H1 (cell line): ENCODE data around the gene TMEM18. TPM values are rescaled to one million over a fixed set of nuclear protein-coding genes. Genes with fewer than 3 reads are reported as not detected.

ENCODE experiments used
- CTCF ChIA-PET: fragments of 300-600 bp; sonication (Branson Sonifier 250); formaldehyde crosslinking; loops from one replicate; lab custom pipeline; 2021; ENCODE audit not compliant: partially characterized antibody; lab: Charles Lee
- POLR2A ChIA-PET: fragments of 300-600 bp; sonication (Branson Sonifier 250); formaldehyde crosslinking; loops from one replicate; lab custom pipeline; 2021; ENCODE audit warnings: inconsistent platforms; ENCODE audit not compliant: partially characterized antibody; lab: Charles Lee
- DNase-seq, 2 experiments: peaks; one replicate each; pipeline versions ENCODE4 v3.0.0 to v3.0.0-alpha.2; 2010 to 2022; ENCODE audit warnings: low spot score in 2 of 2, low read depth in 1 of 2, mixed read lengths in 1 of 2
- FAIRE-seq: peaks from 2 replicates; lab custom pipeline; 2011; peaks lifted over from hg19 to GRCh38; lab: Jason Lieb, UNC
- H2AFZ ChIP-seq: 2 replicates; pipeline ENCODE4 v1.8.1; 2012; ENCODE audit warnings: low read length, inconsistent platforms
- H2AK5ac ChIP-seq: 2 replicates; pipeline ENCODE4 v1.6.1; 2013; ENCODE audit warnings: low read depth, low read length
- H2BK120ac ChIP-seq: replicated peaks from 2 replicates; pipeline ENCODE3; 2013; ENCODE audit warnings: low read depth, low read length, inconsistent platforms
- H2BK12ac ChIP-seq: 2 replicates; pipeline ENCODE4 v1.6.1; 2013; ENCODE audit warnings: low read depth, low read length
- H2BK15ac ChIP-seq: 2 replicates; pipeline ENCODE4 v1.6.1; 2013; ENCODE audit warnings: low read length
- H2BK20ac ChIP-seq: 2 replicates; pipeline ENCODE4 v1.6.1; 2013; ENCODE audit warnings: low read length
- H2BK5ac ChIP-seq: 2 replicates; pipeline ENCODE4 v1.6.1; 2013; ENCODE audit warnings: low read depth, low read length
- H3K14ac ChIP-seq: 2 replicates; pipeline ENCODE4 v1.6.1; 2013; ENCODE audit warnings: inconsistent platforms; ENCODE audit not compliant: insufficient read length
- H3K18ac ChIP-seq: 2 replicates; pipeline ENCODE4 v1.6.1; 2013; ENCODE audit warnings: low read length; ENCODE audit errors: extremely low read depth
- H3K23ac ChIP-seq: 2 replicates; pipeline ENCODE4 v1.6.1; 2013; ENCODE audit warnings: inconsistent platforms; ENCODE audit not compliant: insufficient read length
- H3K23me2 ChIP-seq: 2 replicates; pipeline ENCODE4 v1.6.1; 2013; ENCODE audit warnings: low read depth, low read length
- H3K27ac ChIP-seq: 2 replicates; pipeline ENCODE4 v1.6.1; 2011; ENCODE audit warnings: low read depth, low read length, inconsistent platforms
- H3K27me3 ChIP-seq, 4 experiments: replicated peaks in 1 of 4; 1 replicate in 1 of 4; 2 replicates in 3 of 4; pipeline versions ENCODE4 v1.6.1 to v1.8.1; 2011 to 2013; ENCODE audit warnings: low read length in 3 of 4, mild to moderate bottlenecking in 3 of 4, inconsistent platforms in 2 of 4, mixed read lengths in 2 of 4, moderate library complexity in 1 of 4; ENCODE audit not compliant: control insufficient read depth in 3 of 4, insufficient read depth in 3 of 4; ENCODE audit errors: extremely low read depth in 1 of 4
- H3K36me3 ChIP-seq, 4 experiments: 2 replicates each; pipeline versions ENCODE4 v1.6.1 to v1.8.1; 2011 to 2013; ENCODE audit warnings: mild to moderate bottlenecking in 4 of 4, low read length in 3 of 4, moderate library complexity in 2 of 4, control low read depth in 1 of 4, inconsistent platforms in 1 of 4; ENCODE audit not compliant: insufficient read depth in 4 of 4, control insufficient read depth in 2 of 4
- H3K4ac ChIP-seq: replicated peaks from 2 replicates; pipeline ENCODE3; 2013; ENCODE audit warnings: low read length, low read depth, mixed read lengths, inconsistent platforms; ENCODE audit not compliant: insufficient read length
- H3K4me1 ChIP-seq, 4 experiments: replicated peaks in 1 of 4; 1 replicate in 1 of 4; 2 replicates in 3 of 4; pipeline versions ENCODE4 v1.6.1 to v1.8.1; 2011 to 2013; ENCODE audit warnings: low read length in 3 of 4, inconsistent platforms in 2 of 4, mixed read lengths in 1 of 4; ENCODE audit not compliant: insufficient read depth in 4 of 4, control insufficient read depth in 3 of 4
- H3K4me2 ChIP-seq, 2 experiments: 2 replicates each; pipeline versions ENCODE4 v1.6.1 to v1.8.1; 2011 to 2013; ENCODE audit warnings: low read depth in 2 of 2, low read length in 2 of 2, control low read depth in 1 of 2, inconsistent platforms in 1 of 2, mild to moderate bottlenecking in 1 of 2; ENCODE audit not compliant: insufficient read depth in 1 of 2
- H3K4me3 ChIP-seq, 4 experiments: fragments of 200-600, 300-600 bp in 1 of 4; sonication (generic), shearing (Covaris generic), sonication (Bioruptor Twin) in 1 of 4; 2 replicates each; pipeline versions ENCODE4 v1.5.1 to v1.8.1; 2011 to 2016; ENCODE audit warnings: low read length in 4 of 4, low read depth in 3 of 4, control low read depth in 2 of 4, inconsistent platforms in 2 of 4, mild to moderate bottlenecking in 2 of 4, mixed read lengths in 1 of 4, moderate library complexity in 1 of 4; ENCODE audit not compliant: insufficient read depth in 2 of 4; ENCODE audit errors: extremely low read depth in 1 of 4
- H3K56ac ChIP-seq: replicated peaks from 2 replicates; pipeline ENCODE3; 2013; ENCODE audit warnings: low read depth, mild to moderate bottlenecking, mixed read lengths, low read length, inconsistent platforms; ENCODE audit not compliant: insufficient read length
- H3K79me1 ChIP-seq: 2 replicates; pipeline ENCODE4 v1.6.1; 2013; ENCODE audit warnings: low read depth, low read length, control low read depth
- H3K79me2 ChIP-seq, 2 experiments: 2 replicates each; pipeline versions ENCODE4 v1.6.1 to v1.8.1; 2012 to 2013; ENCODE audit warnings: low read length in 2 of 2, mild to moderate bottlenecking in 2 of 2, inconsistent platforms in 1 of 2; ENCODE audit not compliant: insufficient read depth in 2 of 2, control insufficient read depth in 1 of 2
- H3K9ac ChIP-seq, 4 experiments: replicated peaks in 1 of 4; 1 replicate in 1 of 4; 2 replicates in 3 of 4; pipeline versions ENCODE4 v1.6.1 to v1.8.1; 2011 to 2013; ENCODE audit warnings: low read depth in 3 of 4, low read length in 3 of 4, control low read depth in 2 of 4, mild to moderate bottlenecking in 2 of 4, moderate library complexity in 2 of 4, inconsistent platforms in 1 of 4; ENCODE audit errors: extremely low read depth in 1 of 4
- H3K9me3 ChIP-seq, 2 experiments: 2 replicates each; pipeline versions ENCODE4 v1.6.1 to v1.8.1; 2012 to 2013; ENCODE audit warnings: mild to moderate bottlenecking in 2 of 2, moderate library complexity in 2 of 2, control low read depth in 1 of 2, inconsistent platforms in 1 of 2, low read depth in 1 of 2, low read length in 1 of 2, mixed read lengths in 1 of 2; ENCODE audit not compliant: insufficient read depth in 2 of 2
- H4K20me1 ChIP-seq, 2 experiments: replicated peaks in 1 of 2; 2 replicates each; pipeline versions ENCODE3 to v1.8.1; 2011 to 2013; ENCODE audit warnings: inconsistent platforms in 2 of 2, low read length in 2 of 2, mild to moderate bottlenecking in 1 of 2; ENCODE audit not compliant: insufficient read depth in 2 of 2, control insufficient read depth in 1 of 2
- H4K5ac ChIP-seq: 2 replicates; pipeline ENCODE4 v1.6.1; 2013; ENCODE audit warnings: low read length, low read depth, mixed read lengths, inconsistent platforms; ENCODE audit not compliant: insufficient read length
- H4K8ac ChIP-seq: 2 replicates; pipeline ENCODE4 v1.8.0; 2013; ENCODE audit warnings: mild to moderate bottlenecking, moderate library complexity, low read length, inconsistent platforms; ENCODE audit not compliant: insufficient read depth; ENCODE audit errors: extremely low read depth
- H4K91ac ChIP-seq: replicated peaks from 2 replicates; pipeline ENCODE3; 2013; ENCODE audit warnings: low read length, mixed read lengths, inconsistent platforms; ENCODE audit not compliant: insufficient read length
- BACH1 ChIP-seq: IDR thresholded peaks from 2 replicates; pipeline ENCODE4 v1.6.1; 2012; ENCODE audit warnings: low read length, improper control_type of control experiment
- CBX5 ChIP-seq: fragments of 300-800, 300-1000 bp; sonication (generic); IDR thresholded peaks from 2 replicates; pipeline ENCODE4 v1.7.1; 2016; ENCODE audit warnings: antibody characterized with exemption, low read length, low read depth
- CHD1 ChIP-seq: IDR thresholded peaks from 2 replicates; pipeline ENCODE4 v1.6.1; 2012; ENCODE audit warnings: low read depth, low read length, improper control_type of control experiment
- CREB1 ChIP-seq: IDR thresholded peaks from 2 replicates; pipeline ENCODE4 v1.6.1; 2012; ENCODE audit warnings: inconsistent platforms
- CTCF ChIP-seq, 3 experiments: IDR thresholded peaks; 1 replicate in 2 of 3; 2 replicates in 1 of 3; pipeline versions ENCODE4 v1.5.1 to v1.6.1; 2011; ENCODE audit warnings: low read length in 3 of 3, mild to moderate bottlenecking in 3 of 3, inconsistent platforms in 2 of 3, low read depth in 1 of 3, moderate library complexity in 1 of 3; ENCODE audit not compliant: insufficient read depth in 1 of 3; ENCODE audit errors: control extremely low read depth in 1 of 3
- EGR1 ChIP-seq: IDR thresholded peaks from 2 replicates; pipeline ENCODE4 v1.6.1; 2011; ENCODE audit warnings: low read depth, low read length, borderline replicate concordance
- EZH2 ChIP-seq: fragments of 200-600 bp; sonication (generic); IDR thresholded peaks from 2 replicates; pipeline ENCODE4 v1.7.1; 2012; ENCODE audit warnings: low read depth, mild to moderate bottlenecking, moderate library complexity, low read length, inconsistent platforms; ENCODE audit not compliant: severe bottlenecking
- NANOG ChIP-seq: IDR thresholded peaks from 2 replicates; pipeline ENCODE4 v1.6.1; 2011; ENCODE audit warnings: low read length, low read depth, mild to moderate bottlenecking, inconsistent platforms; ENCODE audit not compliant: insufficient read depth, poor library complexity, severe bottlenecking
- RBBP5 ChIP-seq: IDR thresholded peaks from 2 replicates; pipeline ENCODE4 v1.7.1; 2012; ENCODE audit warnings: low read depth, mild to moderate bottlenecking, inconsistent platforms, low read length, moderate library complexity, borderline replicate concordance
- TBP ChIP-seq: IDR thresholded peaks from 2 replicates; pipeline ENCODE4 v1.6.1; 2011; ENCODE audit warnings: low read depth, low read length, improper control_type of control experiment
- TCF12 ChIP-seq: IDR thresholded peaks from 2 replicates; pipeline ENCODE4 v1.6.1; 2011; ENCODE audit warnings: low read depth, mild to moderate bottlenecking, low read length
- YY1 ChIP-seq: IDR thresholded peaks from 2 replicates; pipeline ENCODE4 v1.6.1; 2011; ENCODE audit warnings: low read depth, mild to moderate bottlenecking, low read length
- ZNF274 ChIP-seq: IDR thresholded peaks from 2 replicates; pipeline ENCODE4 v1.7.0; 2012; ENCODE audit warnings: low read length, borderline replicate concordance; ENCODE audit errors: extremely low read depth
- WGBS, 2 experiments: shearing (Covaris generic) in 1 of 2; methylation state at CpG; one replicate each; pipeline versions ENCODE4 v1.1.6 to v1.1.7; 2013 to 2015; ENCODE audit warnings: low lambda C conversion rate in 2 of 2, mixed read lengths in 2 of 2, inconsistent platforms in 1 of 2, low coverage in 1 of 2, missing lambda C conversion rate in 1 of 2; ENCODE audit not compliant: insufficient replicate concordance in 2 of 2, insufficient coverage in 1 of 2, insufficient read length in 1 of 2; ENCODE audit errors: extremely low coverage in 1 of 2, missing lambda C conversion rate in 1 of 2; 5-methylcytosine and 5-hydroxymethylcytosine counted together
- polyA plus RNA-seq, 7 experiments: library from polyadenylated mRNA; depleted of rRNA in 3 of 7; stranded (reverse) in 5 of 7; unstranded in 2 of 7; fragments of >200 nt in 5 of 7; fragments of 200-250 nt in 2 of 7; gene quantifications; 1 replicate in 5 of 7; 2 replicates in 1 of 7; 4 replicates in 1 of 7; pipeline versions ENCODE4 v1.2.1 to v1.2.3, GENCODE V29; 2011 to 2013; ENCODE audit warnings: missing spikeins in 2 of 7, mixed read lengths in 2 of 7
- total RNA-seq: library from RNA; stranded (reverse); fragmentation: NEBNext Ultra II Directional; extraction: Animal tissue kit (Norgen Biotek cat#: 25700); gene quantifications from 2 replicates; pipeline ENCODE4 v1.2.1, GENCODE V29; 2021

The TMEM18 gene
- total and polyA plus RNA-seq, 2 of the 8 experiments (the other 6 are each of a cell fraction or from before 2014, with no cell fraction given): 22.4 to 27.1 TPM

GRCh38 chr2:633371-633770 lies 43.8 kb downstream of the TMEM18 start:
- Histone ChIP-seq H3K4ac (no peak overlapping the region), H3K4me1 (no peaks in the 10 kb centered on the region), H3K18ac (no peak overlapping the region), H3K9ac (no peak overlapping the region), H3K23ac (no peak overlapping the region), H2BK5ac (no peak overlapping the region), H2BK20ac (no peak overlapping the region), H4K20me1 (no peaks in the 10 kb centered on the region), H3K4me3 (no peak overlapping the region), H3K27me3 (peaks cover 8 to 13% (median 12%) of the 10 kb centered on the region in 4 experiments), H2BK120ac (no peak overlapping the region), H4K8ac (no peak overlapping the region), H3K27ac (no peak overlapping the region), H3K9me3 (peaks cover 0 to 11% of the 10 kb centered on the region in 2 experiments; a peak in 3 of 4 replicates), H2BK12ac (no peak overlapping the region), H3K23me2 (no peaks in the 10 kb centered on the region), H3K36me3 (peaks cover 0 to 8% (median 0%) of the 10 kb centered on the region in 4 experiments; a peak in 1 of 8 replicates), H4K91ac (no peak overlapping the region), H2AK5ac (no peak overlapping the region), H4K5ac (no peak overlapping the region), H3K4me2 (no peak overlapping the region), H3K56ac (no peak overlapping the region), H3K79me1 (no peaks in the 10 kb centered on the region), H2BK15ac (no peak overlapping the region), H3K14ac (no peak overlapping the region), H2AFZ (no peak overlapping the region), H3K79me2 (no peaks in the 10 kb centered on the region)
- POLR2A ChIA-PET: no interaction called here
- CTCF ChIA-PET: interaction anchor here (1.0 kb wide), 3 partner anchors 51 to 580 kb away, joined by 3 to 4 read pairs (median 3); no protein-coding TSS in a partner anchor
- FAIRE-seq: no peak
- WGBS, 2 experiments: 85% methylated on average over 5 of the region's 5 CpGs; no CpG with 5 or more reads in 1 of the 2 experiments
- DNase-seq: no peak
- no peak for TF ChIP-seq EZH2
- TF ChIP-seq CREB1: no peak
- no peak for TF ChIP-seq NANOG
- no peak for TF ChIP-seq CTCF (IDR thresholded peaks at IDR 0.05; ENCODE audit: control extremely low read depth in 1 of 3, insufficient read depth in 1 of 3, low read depth in 1 of 3, low read length in 3 of 3)
- TF ChIP-seq CBX5: no peak
- no peak for TF ChIP-seq BACH1
- TF ChIP-seq YY1: no peak
- no peak for TF ChIP-seq RBBP5
- TF ChIP-seq TBP: no peak
- no peak for TF ChIP-seq CHD1
- TF ChIP-seq ZNF274: no peak
- no peak for TF ChIP-seq TCF12
- TF ChIP-seq EGR1: no peak
